D721Med (cell line): Measurements from ENCODE around the gene CAPN10.

Experiments
- DNase-seq: peaks from one replicate; pipeline ENCODE4 v3.0.0; 2011; ENCODE audit warnings: low spot score; ENCODE audit not compliant: insufficient read length
- FAIRE-seq: peaks from 2 replicates; lab custom pipeline; 2011; peaks lifted over from hg19 to GRCh38; lab: Jason Lieb, UNC
- TF ChIP-seq, protein P1 (sequence below): IDR thresholded peaks from 2 replicates; pipeline ENCODE4 v1.5.1; 2012; ENCODE audit warnings: mild to moderate bottlenecking, control low read depth; ENCODE audit not compliant: insufficient read depth; ENCODE audit errors: missing control alignments

The CAPN10 gene

GRCh38 chr2:240597054-240597418 lies 10.5 kb downstream of the CAPN10 start:
- TF ChIP-seq, protein P1, sequence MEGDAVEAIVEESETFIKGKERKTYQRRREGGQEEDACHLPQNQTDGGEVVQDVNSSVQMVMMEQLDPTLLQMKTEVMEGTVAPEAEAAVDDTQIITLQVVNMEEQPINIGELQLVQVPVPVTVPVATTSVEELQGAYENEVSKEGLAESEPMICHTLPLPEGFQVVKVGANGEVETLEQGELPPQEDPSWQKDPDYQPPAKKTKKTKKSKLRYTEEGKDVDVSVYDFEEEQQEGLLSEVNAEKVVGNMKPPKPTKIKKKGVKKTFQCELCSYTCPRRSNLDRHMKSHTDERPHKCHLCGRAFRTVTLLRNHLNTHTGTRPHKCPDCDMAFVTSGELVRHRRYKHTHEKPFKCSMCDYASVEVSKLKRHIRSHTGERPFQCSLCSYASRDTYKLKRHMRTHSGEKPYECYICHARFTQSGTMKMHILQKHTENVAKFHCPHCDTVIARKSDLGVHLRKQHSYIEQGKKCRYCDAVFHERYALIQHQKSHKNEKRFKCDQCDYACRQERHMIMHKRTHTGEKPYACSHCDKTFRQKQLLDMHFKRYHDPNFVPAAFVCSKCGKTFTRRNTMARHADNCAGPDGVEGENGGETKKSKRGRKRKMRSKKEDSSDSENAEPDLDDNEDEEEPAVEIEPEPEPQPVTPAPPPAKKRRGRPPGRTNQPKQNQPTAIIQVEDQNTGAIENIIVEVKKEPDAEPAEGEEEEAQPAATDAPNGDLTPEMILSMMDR = no peak
- DNase-seq (no peak), FAIRE-seq (no peak)

GRCh38 chr2:240597419-240598181 lies 11.1 kb downstream of the CAPN10 start:
- FAIRE-seq (no peak), DNase-seq (no peak)
- TF ChIP-seq, protein P1 = no peak

GRCh38 chr2:240598311-240598911 lies 11.9 kb downstream of the CAPN10 start:
- TF ChIP-seq, protein P1 = no peak
- DNase-seq (no peak), FAIRE-seq (no peak)

- no peak for FAIRE-seq
- TF ChIP-seq, protein P1 = no peak
- DNase-seq = no peak
Measured at GRCh38 chr2:240599141-240599583, 12.6 kb downstream of the CAPN10 start.

- TF ChIP-seq, protein P1 = no peak
- DNase-seq (no peak), FAIRE-seq (no peak)
Measured at GRCh38 chr2:240600451-240600961, 14.0 kb downstream of the CAPN10 start.

- no peak for FAIRE-seq
- DNase-seq = no peak
- TF ChIP-seq, protein P1 = no peak
Measured at GRCh38 chr2:240601061-240601830, 14.7 kb downstream of the CAPN10 start.

- DNase-seq = no peak
- TF ChIP-seq, protein P1 = no peak
- FAIRE-seq = no peak
Measured at GRCh38 chr2:240601831-240602160, 15.3 kb downstream of the CAPN10 start.
